ENCODE measurements around the gene TERB1.

The TERB1 gene

GRCh38 chr16:66774981-66775380 is 26.4 kb downstream of the TERB1 start:
- Histone ChIP-seq H4K20me1 (ENCODE audit: insufficient read depth) (no peaks in the 10 kb centered on the region), H3K4me2 (no peak overlapping the region), H3K36me3 (ENCODE audit: insufficient read depth) (no peaks in the 10 kb centered on the region), H2AFZ (ENCODE audit: low read depth) (no peak overlapping the region), H3K9ac (no peak overlapping the region), H3K27ac (no peak overlapping the region), H3K27me3 (ENCODE audit: insufficient read depth, low read depth) (no peaks in the 10 kb centered on the region), H3K4me3 (IDR thresholded peaks at IDR 0.05; ENCODE audit: insufficient read depth, low read depth, low read length) (no peak overlapping the region), H3K79me2 (ENCODE audit: insufficient read depth, low read depth) (no peaks in the 10 kb centered on the region), H3K4me1 (ENCODE audit: low read depth, poor library complexity, severe bottlenecking) (no peaks in the 10 kb centered on the region)
- TF ChIP-seq, protein P1, sequence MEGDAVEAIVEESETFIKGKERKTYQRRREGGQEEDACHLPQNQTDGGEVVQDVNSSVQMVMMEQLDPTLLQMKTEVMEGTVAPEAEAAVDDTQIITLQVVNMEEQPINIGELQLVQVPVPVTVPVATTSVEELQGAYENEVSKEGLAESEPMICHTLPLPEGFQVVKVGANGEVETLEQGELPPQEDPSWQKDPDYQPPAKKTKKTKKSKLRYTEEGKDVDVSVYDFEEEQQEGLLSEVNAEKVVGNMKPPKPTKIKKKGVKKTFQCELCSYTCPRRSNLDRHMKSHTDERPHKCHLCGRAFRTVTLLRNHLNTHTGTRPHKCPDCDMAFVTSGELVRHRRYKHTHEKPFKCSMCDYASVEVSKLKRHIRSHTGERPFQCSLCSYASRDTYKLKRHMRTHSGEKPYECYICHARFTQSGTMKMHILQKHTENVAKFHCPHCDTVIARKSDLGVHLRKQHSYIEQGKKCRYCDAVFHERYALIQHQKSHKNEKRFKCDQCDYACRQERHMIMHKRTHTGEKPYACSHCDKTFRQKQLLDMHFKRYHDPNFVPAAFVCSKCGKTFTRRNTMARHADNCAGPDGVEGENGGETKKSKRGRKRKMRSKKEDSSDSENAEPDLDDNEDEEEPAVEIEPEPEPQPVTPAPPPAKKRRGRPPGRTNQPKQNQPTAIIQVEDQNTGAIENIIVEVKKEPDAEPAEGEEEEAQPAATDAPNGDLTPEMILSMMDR (conservative IDR thresholded peaks at IDR 0.05; ENCODE audit: low read depth, low read length) = no peak

DNA sequence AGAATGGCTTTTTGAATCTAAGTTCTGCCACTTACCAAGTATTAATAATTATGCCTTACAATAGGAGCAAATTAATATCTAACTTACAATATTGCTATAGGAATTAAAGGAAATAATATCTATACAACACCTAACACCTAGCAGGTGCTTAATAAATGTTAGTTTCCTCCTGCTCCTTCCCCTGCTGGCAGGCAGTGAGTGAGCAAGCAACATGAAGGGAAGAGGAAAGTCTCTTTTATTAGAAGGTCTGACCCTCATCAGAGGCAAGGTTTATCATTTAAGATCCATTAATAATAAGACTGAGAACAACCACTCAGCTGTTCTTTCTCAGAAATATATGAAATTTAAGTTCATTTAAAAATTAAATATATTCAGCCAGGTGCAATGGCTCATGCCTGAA is 43.3 kb downstream of the TERB1 start:
- no peaks in the 10 kb centered on the region for H3K79me2 ChIP-seq (ENCODE audit: insufficient read depth, low read depth)
- H3K36me3 ChIP-seq (ENCODE audit: insufficient read depth) = no peaks in the 10 kb centered on the region
- H2AFZ ChIP-seq (ENCODE audit: low read depth) = no peak overlapping the region
- TF ChIP-seq, protein P1 (conservative IDR thresholded peaks at IDR 0.05; ENCODE audit: low read depth, low read length) = no peak
- no peaks in the 10 kb centered on the region for H3K27me3 ChIP-seq (ENCODE audit: insufficient read depth, low read depth)
- H3K27ac ChIP-seq = no peak overlapping the region
- H3K4me3 ChIP-seq (IDR thresholded peaks at IDR 0.05; ENCODE audit: insufficient read depth, low read depth, low read length) = no peak overlapping the region
- H3K4me2 ChIP-seq = no peak overlapping the region
- H4K20me1 ChIP-seq (ENCODE audit: insufficient read depth) = no peaks in the 10 kb centered on the region
- no peak overlapping the region for H3K9ac ChIP-seq
- no peaks in the 10 kb centered on the region for H3K4me1 ChIP-seq (ENCODE audit: low read depth, poor library complexity, severe bottlenecking)

DNA sequence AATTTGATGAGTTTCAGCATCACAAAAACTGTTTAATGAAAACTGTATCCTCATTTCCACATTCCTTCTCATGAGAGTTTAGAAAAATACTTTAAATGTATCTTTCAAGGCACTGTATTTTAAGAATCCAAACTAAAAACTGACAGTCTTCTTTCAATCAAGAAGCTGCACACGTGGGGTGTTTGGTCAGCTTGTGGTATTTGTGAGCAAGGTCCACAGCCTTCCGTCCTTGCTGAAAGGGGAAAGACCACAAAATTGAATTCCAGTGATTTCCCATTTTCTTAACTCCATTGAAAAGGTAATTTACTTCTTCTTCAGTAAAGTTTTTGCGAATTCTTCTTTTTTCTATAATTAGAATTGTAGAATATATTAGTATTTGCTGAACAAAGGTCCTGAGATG is 46.6 kb downstream of the TERB1 start:
- Histone ChIP-seq H4K20me1 (ENCODE audit: insufficient read depth) (peaks cover 5% of the 10 kb centered on the region; the same call in 1 of the 2 replicates), H3K4me1 (ENCODE audit: low read depth, poor library complexity, severe bottlenecking) (peaks cover 13% of the 10 kb centered on the region), H2AFZ (ENCODE audit: low read depth) (no peak overlapping the region), H3K9ac (no peak overlapping the region), H3K36me3 (ENCODE audit: insufficient read depth) (no peaks in the 10 kb centered on the region), H3K4me2 (no peak overlapping the region), H3K4me3 (IDR thresholded peaks at IDR 0.05; ENCODE audit: insufficient read depth, low read depth, low read length) (no peak overlapping the region), H3K79me2 (ENCODE audit: insufficient read depth, low read depth) (peaks cover 15% of the 10 kb centered on the region), H3K27ac (no peak overlapping the region), H3K27me3 (ENCODE audit: insufficient read depth, low read depth) (no peaks in the 10 kb centered on the region)
- TF ChIP-seq, protein P1 (conservative IDR thresholded peaks at IDR 0.05; ENCODE audit: low read depth, low read length) = no peak

DNA sequence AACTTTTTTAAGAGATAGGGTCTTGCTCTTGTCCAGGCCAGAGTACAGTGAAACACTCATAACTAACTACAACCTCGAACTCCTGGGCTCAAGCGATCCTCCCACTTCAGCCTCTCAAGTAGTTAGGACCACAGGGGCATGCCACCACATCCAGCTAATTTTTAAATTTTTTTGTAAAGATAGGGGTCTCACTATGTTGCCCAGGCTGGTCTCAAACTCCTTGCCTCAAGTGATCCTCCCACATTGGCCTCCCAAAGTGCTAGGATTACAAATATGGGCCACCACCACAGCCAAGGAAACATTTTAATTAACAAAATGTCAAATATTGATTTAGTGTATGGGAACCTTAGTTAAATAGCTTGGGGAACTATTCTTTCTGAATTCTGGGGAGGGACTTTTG is 47.2 kb downstream of the TERB1 start:
- H3K79me2 ChIP-seq (ENCODE audit: insufficient read depth, low read depth) = peaks cover 21% of the 10 kb centered on the region
- H2AFZ ChIP-seq (ENCODE audit: low read depth) = no peak overlapping the region
- peaks cover 5% of the 10 kb centered on the region; the same call in 1 of the 2 replicates for H4K20me1 ChIP-seq (ENCODE audit: insufficient read depth)
- H3K4me3 ChIP-seq (IDR thresholded peaks at IDR 0.05; ENCODE audit: insufficient read depth, low read depth, low read length) = no peak overlapping the region
- H3K4me2 ChIP-seq = no peak overlapping the region
- H3K36me3 ChIP-seq (ENCODE audit: insufficient read depth) = no peaks in the 10 kb centered on the region
- no peak overlapping the region for H3K9ac ChIP-seq
- H3K4me1 ChIP-seq (ENCODE audit: low read depth, poor library complexity, severe bottlenecking) = peaks cover 19% of the 10 kb centered on the region
- TF ChIP-seq, protein P1 (conservative IDR thresholded peaks at IDR 0.05; ENCODE audit: low read depth, low read length) = no peak
- H3K27ac ChIP-seq = no peak overlapping the region
- no peaks in the 10 kb centered on the region for H3K27me3 ChIP-seq (ENCODE audit: insufficient read depth, low read depth)

Data from KMS-11 (cell line).